Stimulated activated CD8-positive, alpha-beta memory T cell treated with anti-CD3 and anti-CD28 coated beads, Interleukin-15, amount 100 ng/mL, for 4 hours (primary cell): ENCODE measurements around the gene COX7B.
"Not testable (repeated sequence)": the region's sequence is repeated elsewhere in the genome, so short reads cannot be mapped to it uniquely, and the experiment has no call there.

Experiments used
- DNase-seq, 2 donors: peaks; one replicate each; pipeline ENCODE4 v3.0.0-alpha.2; 2020; ENCODE audit warnings: low read depth in 2 of 2

The COX7B gene

DNA sequence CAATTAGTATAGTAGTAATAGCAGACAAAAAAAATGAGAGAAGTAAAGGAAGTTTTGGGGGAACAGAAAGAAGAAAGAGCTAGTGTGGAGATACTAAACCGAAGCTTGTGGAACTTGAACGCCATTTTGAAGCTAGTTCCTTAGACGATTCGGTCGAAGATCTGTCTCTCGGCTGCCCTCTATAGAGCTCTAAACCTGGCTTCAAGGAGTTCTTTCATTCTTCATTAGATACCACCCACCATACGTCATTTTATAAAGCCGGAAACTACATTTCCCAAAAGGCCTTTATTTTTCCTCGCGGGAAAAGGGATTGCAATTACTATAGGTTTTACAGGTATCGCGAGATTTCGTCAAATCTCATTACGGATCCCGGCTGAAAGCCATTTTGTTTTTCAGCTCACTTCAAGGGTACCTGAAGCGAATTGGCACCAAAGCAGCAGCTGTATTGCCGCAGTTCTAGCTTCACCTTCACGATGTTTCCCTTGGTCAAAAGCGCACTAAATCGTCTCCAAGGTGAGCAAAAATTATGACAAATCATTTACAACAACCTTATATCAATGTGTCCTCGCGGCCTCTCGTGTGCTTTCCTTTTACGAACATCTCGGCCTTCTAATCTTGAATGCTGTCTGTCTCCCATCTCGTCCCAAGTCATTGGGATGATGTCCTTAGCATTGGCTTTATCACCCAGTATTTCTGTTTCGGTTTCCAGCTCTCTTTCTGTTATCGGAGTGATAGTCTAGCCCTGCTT, at the start of gene COX7B:
Gene COX7B (plus strand): TSS at position 388 of the 748 bp plus-strand sequence. CDS start 86 bp downstream, at position 474.
- DNase-seq: peak; percentile 17 to 36

DNA sequence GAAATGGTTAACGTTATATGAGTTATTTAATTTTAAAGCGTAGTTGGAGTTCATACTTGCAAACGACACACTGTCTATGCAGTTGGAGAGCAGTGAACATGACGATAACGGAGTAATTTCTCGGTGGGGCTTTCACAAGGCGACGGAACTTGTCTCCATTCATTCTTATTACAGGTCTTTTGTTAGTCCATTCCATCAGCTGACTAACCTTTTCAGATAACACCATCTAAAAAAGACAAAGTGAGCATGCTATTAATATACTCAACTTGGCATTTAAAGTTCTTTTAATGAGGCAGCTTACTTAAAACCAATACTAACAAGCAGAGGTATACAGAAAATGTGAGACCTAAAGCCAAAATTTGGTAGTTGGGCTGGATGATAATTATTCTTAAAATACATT, 23.9 kb upstream of the COX7B start:
- DNase-seq: no peak

DNA sequence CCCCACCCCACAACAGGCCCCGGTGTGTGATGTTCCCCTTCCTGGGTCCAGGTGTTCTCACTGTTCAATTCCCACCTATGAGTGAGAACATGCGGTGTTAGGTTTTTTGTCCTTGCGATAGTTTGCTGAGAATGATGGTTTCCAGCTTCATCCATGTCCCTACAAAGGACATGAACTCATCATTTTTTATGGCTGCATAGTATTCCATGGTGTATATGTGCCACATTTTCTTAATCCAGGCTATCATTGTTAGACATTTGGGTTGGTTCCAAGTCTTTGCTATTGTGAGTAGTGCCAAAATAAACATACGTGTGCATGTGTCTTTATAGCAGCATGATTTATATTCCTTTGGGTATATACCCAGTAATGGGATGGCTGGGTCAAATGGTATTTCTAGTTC, 17.9 kb upstream of the COX7B start:
- DNase-seq: not testable (repeated sequence)

GRCh38 chrX:77892887-77893286, 6.4 kb upstream of the COX7B start:
- DNase-seq: no peak

GRCh38 chrX:77893713-77894112, 5.6 kb upstream of the COX7B start:
- no peak for DNase-seq

DNA sequence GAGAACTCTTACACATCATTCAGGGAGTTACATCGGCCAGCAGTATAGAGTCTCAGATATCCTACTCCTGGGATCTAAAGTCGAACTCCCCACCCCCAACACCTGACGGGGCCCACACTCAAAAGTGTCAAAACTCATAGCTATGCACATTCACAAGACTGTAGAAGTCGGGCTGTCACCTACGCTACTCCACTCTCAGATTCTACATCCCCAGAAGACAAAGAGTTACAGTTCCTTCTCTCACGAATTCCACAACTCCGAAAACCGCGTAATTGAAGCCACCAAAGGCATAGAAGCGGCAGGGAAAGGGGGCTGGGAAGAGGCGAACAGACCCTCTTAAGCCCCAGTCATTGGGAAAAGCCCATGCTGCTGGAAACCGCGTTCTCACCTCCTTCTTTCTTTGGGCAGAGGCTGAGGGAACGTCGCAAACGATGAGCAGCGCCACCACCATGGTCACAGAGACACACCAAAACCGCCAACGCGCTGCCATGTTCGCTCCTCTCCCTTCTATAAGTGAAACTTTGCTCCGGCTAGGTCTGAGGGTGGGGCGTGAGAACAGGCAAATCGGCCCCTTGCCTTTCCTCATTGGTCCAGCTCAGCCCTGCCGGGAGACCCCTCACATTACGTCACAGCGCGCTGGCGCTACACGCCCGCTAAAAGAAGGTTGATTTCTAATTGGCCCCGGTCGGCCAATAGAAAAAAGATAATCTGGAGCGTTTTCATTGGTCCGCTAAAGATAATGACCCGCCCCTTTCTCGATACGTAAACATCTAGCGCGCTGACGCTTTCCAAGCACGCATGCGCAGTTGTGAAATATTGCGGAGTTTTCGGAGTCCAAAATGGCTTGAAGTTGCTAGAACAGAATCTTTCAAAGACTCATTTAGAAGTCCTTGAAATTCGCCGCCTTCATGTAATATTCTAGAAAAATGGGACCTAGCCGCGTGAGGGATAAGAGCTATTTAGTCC, 4.1 kb upstream of the COX7B start, which contains the start of gene MAGT1:
Gene MAGT1 (minus strand): TSS at position 515 of the 966 bp plus-strand sequence. CDS start 25 bp downstream, at position 490.
- peak; percentile 73 to 85 for DNase-seq

- DNase-seq: no peak
These were observed 1.4 kb downstream of the COX7B start for GRCh38 chrX:77900688-77901087.

DNA sequence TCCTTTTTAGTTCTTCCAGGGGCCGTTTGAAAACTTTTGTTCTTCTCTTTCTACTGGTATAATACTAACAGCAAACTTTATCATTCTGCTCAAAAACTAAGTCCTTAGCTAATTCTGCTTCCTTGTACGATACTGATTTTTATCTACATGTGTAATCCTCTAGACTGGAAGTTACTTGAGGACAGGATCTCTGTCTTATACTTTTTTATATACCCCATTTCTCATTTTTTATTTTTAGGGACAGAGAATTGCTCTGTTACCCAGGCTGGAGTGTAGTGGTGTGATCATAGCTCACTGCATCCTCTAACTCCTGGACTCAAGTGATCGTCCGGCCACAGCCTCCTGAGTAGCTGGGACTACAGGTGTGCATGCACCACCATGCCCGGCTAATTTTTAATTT, 2.2 kb downstream of the COX7B start:
- DNase-seq: no peak

DNA sequence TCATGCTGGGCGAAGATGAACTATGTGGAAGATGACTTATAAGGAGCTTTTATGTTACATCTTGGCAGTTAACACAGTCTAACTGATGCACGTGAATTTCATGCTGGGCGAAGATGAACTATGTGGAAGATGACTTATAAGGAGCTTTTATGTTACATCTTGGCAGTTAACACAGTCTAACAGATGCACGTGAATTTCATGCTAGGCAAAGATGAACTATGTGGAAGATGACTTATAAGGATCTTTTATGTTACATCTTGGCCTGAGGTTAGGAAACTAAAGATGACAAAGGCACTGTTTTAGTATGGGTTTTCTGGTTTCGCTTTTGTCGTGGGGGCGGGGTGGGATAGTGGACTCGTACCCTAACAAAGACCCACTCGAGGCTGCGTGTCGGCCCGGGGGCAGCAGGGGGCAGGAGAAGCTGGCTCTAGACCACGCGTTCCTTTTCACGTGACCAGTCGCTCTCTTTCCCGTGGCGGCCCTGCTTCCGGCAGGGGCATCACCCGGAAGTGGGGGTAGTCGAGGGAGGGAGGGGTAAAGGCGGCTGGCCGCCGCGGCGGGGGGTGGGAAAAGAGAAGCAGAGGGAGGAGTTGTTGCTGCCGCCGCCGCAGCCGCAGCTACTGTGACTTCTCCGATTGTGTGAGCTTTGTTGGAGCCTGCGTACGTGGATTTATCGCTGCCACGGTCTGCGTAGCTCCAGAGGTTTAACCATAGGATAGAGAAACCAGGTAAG, 11.0 kb downstream of the COX7B start, which contains the start of gene ATP7A:
Gene ATP7A (plus strand): TSS at position 586 of the 733 bp plus-strand sequence. CDS start 60,949 bp downstream, outside the sequence.
- peak; percentile 82 to 90 for DNase-seq

DNA sequence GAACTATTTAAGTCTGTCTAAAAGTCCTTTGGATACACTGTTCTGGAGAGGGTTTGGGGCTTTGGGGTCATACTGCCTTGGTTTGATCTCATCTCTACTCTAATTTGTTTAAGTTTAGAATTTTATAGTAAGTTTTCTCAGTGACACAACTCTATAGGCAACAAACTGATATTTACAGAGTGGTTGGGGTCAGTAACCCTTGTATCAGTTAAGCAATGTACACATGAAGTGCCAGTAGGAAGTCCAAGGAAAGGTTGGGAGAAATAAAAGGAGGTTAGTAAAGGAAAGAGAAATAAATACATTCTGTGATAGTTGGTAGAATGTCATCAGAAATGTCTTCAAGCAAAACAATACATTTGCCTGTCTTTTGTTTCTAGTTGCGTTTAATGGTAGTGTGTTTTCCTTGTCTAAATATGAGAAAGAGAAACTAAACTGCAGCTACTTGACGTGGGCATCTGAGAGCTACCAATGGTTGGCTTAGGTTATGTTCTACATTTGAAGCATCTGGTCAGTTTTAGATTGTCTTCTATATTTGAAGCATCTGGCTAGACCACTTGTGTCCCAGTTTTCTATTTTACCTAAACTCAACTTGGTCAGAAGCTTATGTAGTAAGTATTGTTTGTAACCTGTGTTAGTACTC, 18.1 kb downstream of the COX7B start:
- DNase-seq: no peak

GRCh38 chrX:77918568-77918967, 19.3 kb downstream of the COX7B start:
- DNase-seq: no peak

DNA sequence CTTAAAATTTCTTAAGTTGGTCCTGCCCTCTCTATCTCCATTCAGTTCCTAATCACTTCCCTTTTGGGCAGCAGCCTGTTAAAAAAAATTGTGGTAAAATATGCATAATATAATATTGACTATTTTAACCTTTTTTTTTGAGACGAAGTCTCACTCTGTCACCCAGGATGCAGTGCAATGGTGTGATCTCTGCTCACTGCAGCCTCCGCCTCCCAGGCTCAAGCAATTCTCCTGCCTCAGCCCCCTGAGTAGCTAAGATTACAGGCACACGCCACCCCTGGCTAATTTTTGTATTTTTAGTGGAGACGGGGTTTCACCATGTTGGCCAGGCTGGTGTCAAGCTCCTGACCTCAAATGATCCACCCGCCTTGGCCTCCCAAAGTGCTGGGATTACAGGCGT, 20.1 kb downstream of the COX7B start:
- DNase-seq: not testable (repeated sequence)

DNA sequence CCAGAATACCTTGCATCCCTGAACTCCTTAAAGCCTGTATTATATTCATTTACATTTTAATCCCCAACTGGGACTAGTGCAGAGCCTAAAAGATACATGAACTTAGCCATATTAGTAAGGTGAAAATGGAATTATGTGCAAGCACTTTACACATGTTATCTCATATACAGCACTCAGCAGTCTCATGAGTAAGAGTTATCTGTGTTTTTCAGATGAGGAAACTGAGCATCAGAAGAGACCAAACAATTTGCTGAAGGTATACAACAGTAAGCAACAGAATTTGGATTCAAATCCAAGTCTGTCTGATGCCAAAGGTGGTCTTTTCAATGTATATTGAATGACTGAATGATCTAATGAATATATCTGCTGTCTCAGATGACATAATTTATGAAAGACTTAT, 23.5 kb downstream of the COX7B start:
- no peak for DNase-seq

DNA sequence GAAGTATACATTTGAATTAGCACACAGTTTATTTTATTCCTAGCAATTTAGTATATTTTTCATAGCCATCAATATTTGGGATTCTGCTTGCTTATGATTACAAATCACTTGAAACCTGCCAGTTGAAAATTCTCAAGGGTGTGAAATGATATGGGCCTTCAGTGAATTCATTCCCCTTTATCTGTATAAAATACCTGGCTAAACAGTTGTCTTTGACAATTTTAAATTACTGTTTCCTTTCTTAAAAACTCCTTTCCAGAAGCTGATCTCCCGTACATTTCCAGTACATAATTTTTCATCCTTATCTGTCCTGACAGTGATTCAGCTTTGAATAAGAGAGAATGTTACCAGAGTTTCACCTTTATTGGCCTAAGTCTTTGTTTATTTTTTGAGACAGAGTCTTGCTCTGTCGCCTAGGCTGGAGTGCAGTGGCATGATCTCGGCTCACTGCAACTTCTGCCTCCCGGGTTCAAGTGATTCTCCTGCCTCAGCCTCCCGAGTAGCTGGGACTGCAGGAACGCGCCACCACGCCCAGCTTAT, 25.1 kb downstream of the COX7B start:
- no peak for DNase-seq

DNA sequence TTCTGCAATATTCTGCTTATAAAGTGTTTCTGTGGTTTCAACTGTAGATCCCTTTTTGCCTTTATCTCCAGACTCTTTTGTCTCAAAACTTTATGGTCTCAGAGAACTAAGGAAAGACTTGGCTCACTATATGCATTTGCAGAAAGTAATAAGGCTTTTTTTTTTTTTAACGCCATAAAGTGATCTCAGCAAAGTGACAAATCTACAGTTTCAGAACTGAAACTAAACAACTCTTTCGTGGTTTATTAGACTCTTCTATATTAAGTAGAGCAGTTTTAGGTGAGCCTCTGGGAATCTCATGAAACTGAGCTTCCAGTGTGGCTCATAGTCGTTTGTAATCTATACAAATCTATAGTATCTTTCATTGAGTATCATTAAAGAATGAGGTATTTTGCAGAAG, 26.5 kb downstream of the COX7B start:
- no peak for DNase-seq

DNA sequence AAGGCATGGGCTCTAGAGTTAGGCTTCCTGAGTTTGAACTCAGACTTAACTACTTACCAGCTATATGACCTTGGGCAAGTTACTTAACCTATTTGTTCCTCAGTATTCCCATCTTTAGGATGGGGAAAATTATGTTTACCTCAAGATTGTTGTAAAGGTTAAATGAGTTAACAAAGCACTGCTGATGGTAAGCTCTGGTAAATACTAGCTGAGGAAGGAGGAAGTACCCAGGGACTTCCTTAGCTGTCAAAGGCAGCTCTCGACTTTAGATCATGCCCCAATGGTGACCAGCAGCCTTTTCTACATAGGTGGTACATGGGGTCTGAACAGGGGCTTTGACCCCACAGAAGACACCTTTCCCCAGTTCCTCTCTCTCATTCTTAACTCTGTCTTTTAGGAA, 31.3 kb downstream of the COX7B start:
- no peak for DNase-seq

- no peak for DNase-seq
These were observed 36.6 kb downstream of the COX7B start for GRCh38 chrX:77935886-77936285.

GRCh38 chrX:77936299-77936698, 37.0 kb downstream of the COX7B start:
- DNase-seq: no peak

DNA sequence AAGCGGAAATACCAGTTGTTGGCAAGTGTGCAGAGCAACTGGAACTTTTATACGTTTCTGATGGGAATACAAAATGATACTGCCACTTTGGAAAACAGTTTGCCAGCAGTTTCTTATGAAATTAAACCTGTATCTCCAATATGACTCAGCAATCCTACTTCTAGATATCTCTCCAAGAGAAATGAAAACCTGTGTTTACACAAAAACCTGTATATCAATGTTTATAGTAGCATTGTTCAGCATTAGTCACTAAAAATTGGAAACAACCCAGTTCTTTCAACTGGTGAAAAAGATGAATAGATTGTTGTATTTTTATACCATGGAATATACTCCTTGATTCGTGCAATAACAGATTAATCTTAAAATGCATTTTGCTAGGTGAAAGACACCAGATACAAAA, 38.0 kb downstream of the COX7B start:
- DNase-seq: no peak

GRCh38 chrX:77938083-77938680, 38.9 kb downstream of the COX7B start:
- DNase-seq: no peak

DNA sequence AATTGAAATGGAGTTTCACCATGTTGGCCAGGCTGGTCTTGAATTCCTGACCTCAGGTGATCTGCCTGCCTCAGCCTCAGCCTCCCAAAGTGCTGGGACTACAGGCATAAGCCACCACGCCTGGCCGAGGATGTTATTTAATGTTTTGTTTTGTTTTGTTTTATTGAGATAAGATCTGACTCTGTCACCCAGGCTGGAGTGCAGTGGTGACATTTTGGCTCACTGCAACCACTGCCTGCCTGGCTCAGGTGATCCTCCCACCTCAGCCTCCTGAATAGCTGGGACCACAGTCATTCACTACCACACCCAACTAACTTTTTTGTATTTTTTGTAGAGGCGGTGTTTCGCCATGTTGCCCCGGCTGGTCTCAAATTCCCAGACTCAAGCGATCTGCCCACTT, 45.8 kb downstream of the COX7B start:
- not testable (repeated sequence) for DNase-seq
